ENCODE data around the gene B3GNT2.

GRCh38 chr2:62186156-62186905, 9.6 kb upstream of the B3GNT2 start:
- TF ChIP-seq CTCF (IDR thresholded peaks at IDR 0.05; ENCODE audit: extremely low read depth in 1 of 2, insufficient read depth in 1 of 2, low read depth in 1 of 2, low read length in 2 of 2) (no peak), POLR2AphosphoS5 (IDR thresholded peaks at IDR 0.05; ENCODE audit: insufficient read depth, low read depth, low read length) (no peak), POLR2A (IDR thresholded peaks at IDR 0.05; ENCODE audit: low read depth, low read length) (no peak), MAX (IDR thresholded peaks at IDR 0.05; ENCODE audit: insufficient read depth, insufficient read length) (no peak), FOS (IDR thresholded peaks at IDR 0.05; ENCODE audit: borderline replicate concordance, insufficient read depth, low read length) (no peak)
